Smooth muscle cell of trachea (primary cell): ENCODE measurements around the gene PROM1. TPM values are rescaled to one million over a fixed set of nuclear protein-coding genes. Genes with fewer than 3 reads are reported as not detected.

Experiments used
- total RNA-seq: library from RNA; depleted of rRNA; stranded (reverse); fragments of >200 nt; gene quantifications from 2 replicates; pipeline ENCODE4 v1.2.1, GENCODE V29; 2014

PROM1 gene, protein sequence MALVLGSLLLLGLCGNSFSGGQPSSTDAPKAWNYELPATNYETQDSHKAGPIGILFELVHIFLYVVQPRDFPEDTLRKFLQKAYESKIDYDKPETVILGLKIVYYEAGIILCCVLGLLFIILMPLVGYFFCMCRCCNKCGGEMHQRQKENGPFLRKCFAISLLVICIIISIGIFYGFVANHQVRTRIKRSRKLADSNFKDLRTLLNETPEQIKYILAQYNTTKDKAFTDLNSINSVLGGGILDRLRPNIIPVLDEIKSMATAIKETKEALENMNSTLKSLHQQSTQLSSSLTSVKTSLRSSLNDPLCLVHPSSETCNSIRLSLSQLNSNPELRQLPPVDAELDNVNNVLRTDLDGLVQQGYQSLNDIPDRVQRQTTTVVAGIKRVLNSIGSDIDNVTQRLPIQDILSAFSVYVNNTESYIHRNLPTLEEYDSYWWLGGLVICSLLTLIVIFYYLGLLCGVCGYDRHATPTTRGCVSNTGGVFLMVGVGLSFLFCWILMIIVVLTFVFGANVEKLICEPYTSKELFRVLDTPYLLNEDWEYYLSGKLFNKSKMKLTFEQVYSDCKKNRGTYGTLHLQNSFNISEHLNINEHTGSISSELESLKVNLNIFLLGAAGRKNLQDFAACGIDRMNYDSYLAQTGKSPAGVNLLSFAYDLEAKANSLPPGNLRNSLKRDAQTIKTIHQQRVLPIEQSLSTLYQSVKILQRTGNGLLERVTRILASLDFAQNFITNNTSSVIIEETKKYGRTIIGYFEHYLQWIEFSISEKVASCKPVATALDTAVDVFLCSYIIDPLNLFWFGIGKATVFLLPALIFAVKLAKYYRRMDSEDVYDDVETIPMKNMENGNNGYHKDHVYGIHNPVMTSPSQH
- not detected in 2 replicates for total RNA-seq

GRCh38 chr4:16083241-16084191, at the start of gene PROM1:
Gene PROM1, minus strand, starts transcription at chr4:16084023. Its CDS starts 8,117 bp downstream, at chr4:16075906.

DNA sequence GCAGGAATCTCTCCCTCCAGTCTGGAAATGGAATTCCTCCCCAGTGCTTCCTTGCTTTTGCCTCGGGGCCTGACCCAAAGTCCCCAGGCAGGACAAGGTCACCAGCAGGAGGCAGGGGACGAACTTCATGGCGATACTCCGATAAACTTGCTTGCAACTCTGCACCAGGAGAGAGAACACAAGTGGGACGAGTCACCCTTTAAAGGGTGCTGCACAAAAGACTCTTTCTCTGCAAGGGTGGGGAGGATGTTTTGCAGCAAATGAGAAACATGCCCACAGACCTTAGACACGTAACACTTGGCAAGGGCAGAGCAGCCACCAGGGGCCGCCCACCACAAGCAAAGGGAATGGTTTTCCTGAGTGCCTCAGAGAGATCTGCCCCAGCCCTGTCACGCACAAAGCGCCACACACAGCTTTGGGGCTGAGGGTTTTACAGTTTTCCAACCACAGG, 120.8 kb downstream of the PROM1 start, which contains the start of gene FGFBP2:
FGFBP2 (minus strand) TSS at position 175 of the 451 bp plus-strand sequence; CDS start at position 129, 46 bp downstream.

GRCh38 chr4:15938640-15939039, 145.2 kb downstream of the PROM1 start, which contains the start of gene FGFBP1:
Gene FGFBP1, minus strand, starts transcription at chr4:15938740. Its CDS starts 2,108 bp downstream, at chr4:15936632.

Other genes starting within 250 kb of the PROM1 start
- not detected in 2 replicates for gene FGFBP1, start 145.3 kb downstream of the PROM1 start, total RNA-seq
- not detected in 2 replicates for gene FGFBP2, start 120.8 kb downstream of the PROM1 start, total RNA-seq
- 10.8 and 16.6 TPM in 2 replicates for gene TAPT1, start 142.4 kb upstream of the PROM1 start, total RNA-seq